Activated T-helper 1 cell treated with Interleukin-2 at 50 U/mL for 16 hours (primary cell): ENCODE results near the gene SLC25A43.
"Not testable (repeated sequence)": the region's sequence is repeated elsewhere in the genome, so short reads cannot be mapped to it uniquely, and the experiment has no call there.

Experiments used
- DNase-seq: peaks from one replicate; pipeline ENCODE4 v3.0.0-alpha.2; 2020; ENCODE audit warnings: low read depth

The SLC25A43 gene

GRCh38 chrX:119467842-119468550 lies 68.9 kb downstream of the SLC25A43 start, which contains the start of gene SLC25A5:
TSS of gene SLC25A5 (plus strand) at chrX:119468444. CDS start at chrX:119468516, 72 bp downstream.
- DNase-seq = peak; percentile 73

DNA sequence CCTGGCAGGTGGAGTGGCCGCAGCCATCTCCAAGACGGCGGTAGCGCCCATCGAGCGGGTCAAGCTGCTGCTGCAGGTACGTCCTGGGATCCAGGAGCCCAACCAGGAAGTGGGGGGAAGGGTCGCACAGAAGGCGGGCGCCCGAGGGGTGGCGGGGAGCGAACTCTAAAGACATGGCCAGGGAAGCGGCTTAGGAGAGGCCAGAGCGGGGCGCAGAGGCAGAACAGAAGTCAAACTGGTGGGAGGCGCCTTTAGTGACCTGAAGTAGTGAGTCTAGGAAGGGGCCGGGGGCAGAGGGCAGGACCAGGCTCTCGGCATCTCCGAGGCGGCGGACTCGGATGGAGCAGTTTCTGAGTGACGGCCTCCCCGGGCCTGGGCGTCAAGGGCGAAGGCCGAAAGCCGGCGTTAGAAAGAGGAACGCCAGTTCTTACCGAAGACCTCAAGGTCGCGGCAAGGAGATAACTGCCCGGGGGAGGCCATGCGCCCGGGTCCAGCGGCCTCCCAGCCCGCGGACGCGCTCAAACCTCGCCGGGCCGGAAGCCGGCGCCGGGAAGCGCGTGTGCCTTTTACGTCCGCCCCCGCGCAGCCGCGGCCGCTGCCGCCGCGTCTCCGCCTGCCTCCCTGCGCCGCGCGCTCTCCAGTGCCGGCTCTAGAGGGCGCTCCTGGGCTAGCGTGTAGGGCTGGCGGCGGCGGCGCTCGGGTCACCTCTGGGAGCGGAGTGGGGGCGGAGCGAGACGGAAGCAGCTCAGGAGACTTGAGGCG lies 69.6 kb downstream of the SLC25A43 start:
- DNase-seq = peak; percentile 80

- no peak for DNase-seq
Measured at GRCh38 chrX:119469313-119469635, 70.1 kb downstream of the SLC25A43 start.

GRCh38 chrX:119474615-119475388 lies 75.7 kb downstream of the SLC25A43 start:
- no peak for DNase-seq

DNA sequence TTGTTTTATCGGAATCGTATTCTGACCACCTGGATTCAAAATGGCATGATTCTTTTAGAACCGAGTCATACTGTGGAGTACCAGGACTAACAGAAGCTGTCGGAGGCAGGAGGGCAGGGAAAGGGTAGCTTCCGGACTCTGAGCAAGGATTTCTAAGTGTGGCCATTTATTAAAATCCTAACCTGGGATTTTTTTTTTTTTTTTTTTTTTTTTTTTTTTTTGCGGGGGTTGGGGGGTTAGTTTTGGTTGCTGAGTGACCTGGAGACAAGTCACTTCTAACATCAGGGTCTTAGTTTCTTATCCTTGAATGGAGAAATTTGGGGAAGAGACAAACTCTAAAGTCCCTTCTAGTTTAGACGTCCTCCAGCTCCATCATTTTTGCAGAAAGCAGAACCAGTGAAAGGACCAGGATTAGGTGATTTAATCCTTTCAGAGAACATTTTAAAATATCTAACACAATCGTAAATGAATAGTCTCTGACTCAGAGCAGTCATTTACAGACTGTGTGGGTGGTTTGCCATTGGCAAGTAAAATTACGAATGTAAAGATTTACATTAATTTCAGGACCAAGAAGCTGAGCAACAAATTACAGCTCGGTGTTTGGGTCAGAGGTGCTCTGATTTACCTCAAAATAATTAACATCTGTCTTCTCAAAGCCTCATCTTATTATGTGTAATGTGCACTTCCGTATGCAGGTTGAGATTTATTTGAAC lies 76.4 kb downstream of the SLC25A43 start:
- no peak for DNase-seq

- no peak for DNase-seq
Measured at GRCh38 chrX:119477812-119478232, 78.7 kb downstream of the SLC25A43 start.

- DNase-seq = no peak
Measured at GRCh38 chrX:119478504-119478903, 79.4 kb downstream of the SLC25A43 start.

DNA sequence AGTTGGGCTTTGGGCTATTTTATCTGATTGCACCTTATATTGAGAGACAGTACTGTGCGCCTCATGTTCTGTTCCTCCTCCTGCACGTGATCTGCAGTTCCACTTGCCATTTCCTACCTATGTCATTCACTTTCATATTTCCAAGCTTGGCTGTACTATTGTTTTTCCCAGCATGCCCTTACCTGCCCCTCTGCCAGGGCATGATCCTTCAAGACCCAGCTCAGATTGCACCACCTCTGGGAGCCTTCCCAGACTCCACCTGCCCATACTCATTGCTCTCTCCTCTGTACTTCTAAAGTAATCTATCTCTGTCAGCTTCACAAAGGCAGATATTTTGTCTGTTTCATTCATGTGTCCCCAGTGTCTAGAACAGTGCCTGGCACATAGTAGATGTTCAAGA lies 80.7 kb downstream of the SLC25A43 start:
- no peak for DNase-seq

- no peak for DNase-seq
Measured at GRCh38 chrX:119481323-119481801, 82.2 kb downstream of the SLC25A43 start.

DNA sequence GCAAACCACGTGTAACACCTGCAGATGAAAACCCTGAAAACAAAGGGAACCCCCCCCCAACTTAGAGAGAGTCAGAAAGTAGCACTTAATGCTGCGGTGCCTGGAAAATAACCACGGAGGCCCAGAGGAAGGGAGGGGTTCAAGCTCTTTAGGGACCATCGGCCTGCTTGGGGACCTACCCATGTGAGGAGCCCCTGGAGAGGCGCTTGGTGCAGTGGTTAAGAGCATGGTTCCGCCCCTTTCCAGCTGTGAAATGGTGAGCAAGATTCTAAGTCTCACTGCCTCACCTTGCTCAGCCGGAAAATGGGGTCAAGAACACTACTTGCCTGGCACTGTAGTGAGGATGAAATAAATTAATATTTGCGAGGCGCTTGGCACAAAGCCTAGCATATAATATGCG lies 82.9 kb downstream of the SLC25A43 start:
- no peak for DNase-seq

DNA sequence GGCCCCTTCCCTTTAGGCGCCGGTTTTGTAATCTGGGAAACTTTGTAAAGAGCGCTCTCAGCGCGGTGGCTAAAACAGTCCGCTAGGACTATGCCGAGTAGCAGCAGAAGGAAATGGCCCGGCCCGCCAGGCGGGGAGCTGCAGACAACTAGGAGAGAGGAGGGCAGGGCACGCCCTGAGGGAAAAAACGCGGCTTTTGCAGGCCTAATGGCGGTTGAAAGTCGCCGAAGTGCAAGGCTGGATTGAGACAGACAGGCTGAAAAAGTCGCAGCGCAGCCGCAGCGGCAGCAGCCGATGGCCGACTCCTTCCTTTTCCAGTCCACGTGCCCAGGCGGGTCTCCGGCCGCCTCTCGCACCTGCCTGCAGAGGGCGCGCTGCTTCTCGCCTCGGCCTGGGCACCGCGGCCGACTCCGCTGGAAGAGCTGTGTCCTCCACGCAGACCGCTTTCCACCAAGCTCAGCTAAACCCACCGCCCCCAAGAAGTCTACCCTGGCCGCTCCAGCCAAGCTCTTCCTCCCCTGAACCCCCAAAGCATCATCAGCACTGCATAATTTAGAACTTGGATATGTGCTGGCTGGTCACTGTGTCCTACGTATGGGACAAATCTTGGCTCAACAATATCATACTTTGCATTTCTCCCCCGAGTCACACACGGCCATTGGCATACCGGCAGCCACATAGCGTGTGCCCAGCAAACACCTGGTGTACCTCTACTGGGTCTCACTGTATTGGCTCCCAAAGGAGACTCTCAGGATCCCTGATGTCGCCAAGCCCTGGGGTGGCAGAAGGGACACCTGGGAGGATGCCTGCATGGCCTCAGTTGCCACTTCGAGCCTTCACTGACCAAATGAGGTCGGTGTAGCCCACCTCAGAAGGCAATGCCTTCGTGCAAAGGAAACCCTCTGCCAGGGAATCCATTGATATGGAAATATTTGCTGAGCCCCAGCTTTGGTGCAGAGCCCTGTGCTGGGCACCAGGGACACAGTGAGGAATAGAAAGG lies 83.6 kb downstream of the SLC25A43 start:
- DNase-seq = peak; percentile 37

DNA sequence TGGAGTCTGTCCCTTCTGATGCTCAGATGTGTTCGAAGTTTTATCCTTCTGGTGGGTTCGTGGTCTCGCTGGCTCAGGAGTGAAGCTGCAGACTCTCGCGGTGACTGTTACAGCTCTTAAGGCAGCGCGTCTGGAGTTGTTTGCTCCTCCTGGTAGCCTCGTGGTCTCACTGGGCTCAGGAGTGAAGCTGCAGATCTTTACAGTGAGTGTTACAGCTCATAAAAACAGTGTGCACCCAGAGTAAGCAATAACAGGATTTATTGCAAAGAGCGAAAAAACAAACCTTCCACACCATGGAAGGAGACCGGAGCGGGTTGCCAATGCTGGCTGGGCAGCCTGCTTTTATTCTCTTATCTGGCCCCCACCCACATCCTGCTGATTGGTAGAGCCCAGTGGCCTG lies 87.6 kb downstream of the SLC25A43 start:
- DNase-seq = no peak

- not testable (repeated sequence) for DNase-seq
Measured at GRCh38 chrX:119487766-119488165, 88.6 kb downstream of the SLC25A43 start.

GRCh38 chrX:119488749-119489148 lies 89.6 kb downstream of the SLC25A43 start:
- no peak for DNase-seq

DNA sequence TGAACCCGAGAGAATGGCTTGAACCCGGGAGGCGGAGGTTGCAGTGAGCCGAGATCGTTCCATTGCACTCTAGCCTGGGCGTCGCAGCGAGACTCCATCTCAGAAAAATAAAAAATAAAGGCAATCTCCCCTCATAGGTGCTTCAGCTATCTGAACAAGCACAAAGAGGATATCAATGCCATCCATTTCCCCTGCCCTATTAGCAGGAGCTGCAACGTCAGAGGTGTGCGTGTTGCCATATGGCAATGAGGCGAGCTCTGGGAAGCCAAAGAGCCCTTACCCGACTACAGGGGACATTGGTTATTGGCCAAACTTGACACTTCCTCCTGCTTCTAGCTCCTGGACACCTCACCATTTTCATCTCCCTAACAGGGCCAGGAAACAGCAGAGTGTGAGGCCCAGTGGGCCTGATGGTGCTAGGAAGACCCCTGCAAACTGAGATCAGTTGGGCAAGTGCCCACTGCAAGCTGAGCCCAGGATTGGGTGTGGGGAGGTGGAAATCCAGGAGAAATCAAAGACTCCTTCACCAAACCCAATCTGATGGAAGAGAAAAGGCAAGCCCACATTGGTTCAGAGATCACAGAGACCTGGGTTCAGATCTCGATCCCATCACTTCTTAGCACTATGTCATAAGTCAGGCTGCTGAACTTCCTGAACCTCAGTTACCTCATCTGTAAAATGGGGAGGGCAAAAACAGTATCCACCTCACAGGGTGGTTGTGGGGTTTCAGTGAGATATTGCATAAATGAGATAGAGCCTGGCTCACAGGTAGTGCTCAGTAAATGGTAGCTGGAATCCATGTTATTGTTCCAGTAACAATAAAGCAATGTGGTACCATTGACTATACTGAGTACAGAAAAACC lies 90.3 kb downstream of the SLC25A43 start:
- DNase-seq = no peak

DNA sequence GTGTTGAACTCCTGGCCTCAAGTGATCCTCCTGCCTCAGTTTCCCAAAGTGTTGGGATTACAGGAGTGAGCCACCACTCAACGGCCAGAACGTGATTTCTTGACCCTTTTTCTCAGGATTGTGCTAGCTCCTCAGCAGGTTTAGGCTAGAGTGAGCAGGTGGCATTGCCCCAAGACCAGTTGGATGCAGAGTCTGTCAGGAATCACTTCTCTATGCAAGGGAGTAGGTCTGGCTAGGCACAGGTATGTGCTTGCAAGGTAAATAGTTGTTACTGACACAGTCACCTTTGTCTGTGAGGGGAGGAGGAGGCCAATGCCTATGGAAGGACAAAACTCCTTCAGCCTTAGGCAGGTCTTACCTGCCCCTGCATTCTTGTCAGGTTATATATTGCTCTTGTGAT lies 93.3 kb downstream of the SLC25A43 start:
- no peak for DNase-seq

DNA sequence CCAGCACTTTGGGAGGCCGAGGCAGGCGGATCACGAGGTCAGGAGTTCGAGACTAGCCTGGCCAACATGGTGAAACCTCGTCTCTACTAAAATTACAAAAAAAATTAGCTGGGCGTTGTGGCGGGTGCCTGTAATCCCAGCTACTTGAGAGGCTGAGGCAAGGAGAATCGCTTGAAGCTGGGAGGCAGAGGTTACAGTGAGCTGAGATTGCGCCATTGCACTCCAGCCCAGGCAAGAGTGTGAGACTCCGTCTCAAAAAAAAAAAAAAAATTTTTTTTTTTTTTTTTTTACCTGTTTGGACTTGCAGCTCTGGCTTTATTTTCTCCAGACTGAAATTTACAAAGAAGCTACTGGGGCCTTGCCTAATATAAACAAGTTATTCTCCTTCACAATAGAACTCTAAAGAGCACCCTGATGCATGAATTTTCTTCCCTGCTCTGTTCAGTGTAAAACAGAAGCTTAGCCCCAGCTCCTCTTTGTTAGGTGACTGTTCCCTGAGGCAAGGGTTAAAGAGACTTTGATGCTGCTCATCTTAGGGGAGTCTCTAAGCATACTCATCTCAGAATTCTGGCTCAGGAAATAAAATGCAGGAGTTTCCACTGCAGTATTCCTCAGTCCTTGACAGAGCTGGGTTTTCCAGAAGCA lies 94.8 kb downstream of the SLC25A43 start:
- DNase-seq = not testable (repeated sequence)

DNA sequence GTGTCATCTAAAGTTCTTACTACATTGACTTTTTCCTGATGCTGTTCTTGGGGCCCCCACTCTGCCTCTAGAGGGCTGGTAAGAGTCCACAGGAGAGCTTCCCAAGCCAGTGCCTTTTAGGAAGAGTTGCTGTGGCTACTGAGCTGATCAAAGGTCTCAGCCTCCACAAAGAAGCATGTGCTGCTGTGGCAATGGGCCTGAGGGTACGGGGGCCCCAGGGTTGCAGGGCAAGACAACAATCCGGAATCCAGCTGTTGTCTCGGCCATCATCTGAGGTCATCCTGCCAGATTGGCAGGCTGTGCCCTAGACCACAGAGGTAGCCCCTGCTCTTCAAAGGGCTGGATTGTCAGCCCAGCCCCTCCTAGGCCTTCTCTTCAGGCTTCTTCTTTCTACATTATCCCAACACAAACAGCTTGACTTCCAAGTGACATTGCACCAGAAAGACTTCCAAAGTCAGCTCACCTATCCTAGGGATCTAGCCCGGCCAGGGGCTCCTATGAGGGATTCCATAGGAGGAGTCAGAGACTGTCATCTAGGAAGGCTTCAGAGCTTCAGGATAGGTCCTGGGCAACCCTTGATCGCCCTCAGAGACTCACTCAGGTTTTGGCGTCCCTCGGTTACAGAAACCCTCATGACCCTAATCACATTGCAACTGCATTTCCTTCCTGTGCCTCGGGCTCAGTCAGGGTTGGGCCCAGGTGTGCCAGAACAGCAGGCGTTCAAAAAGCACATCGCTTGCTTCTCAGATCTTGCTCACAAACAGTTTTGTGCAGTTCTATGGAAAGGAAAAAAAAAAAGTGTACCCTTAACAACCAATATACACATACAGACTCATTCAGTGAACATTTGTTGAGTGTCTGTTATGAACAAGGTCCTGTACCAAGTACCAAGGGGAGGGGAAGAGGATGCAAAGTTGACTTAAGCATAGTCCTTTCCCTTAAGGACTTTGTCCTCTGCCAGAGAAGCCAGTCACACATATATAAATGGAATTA lies 96.9 kb downstream of the SLC25A43 start:
- DNase-seq = no peak
